GM18505 (cell line): ENCODE data around the gene FN3KRP.
A peak's percentile ranks its signal among the peaks of the same experiment; 100 is the strongest.

Experiments
- ATAC-seq: cut with Tn5 transposase; IDR thresholded peaks from one replicate; pipeline ENCODE4 v1.9.1; 2021; ENCODE audit not compliant: unreplicated experiment
- POLR2A ChIP-seq: IDR thresholded peaks from 4 replicates; pipeline ENCODE4 v1.6.1; 2011; ENCODE audit warnings: borderline replicate concordance; ENCODE audit not compliant: insufficient read depth, insufficient read length; ENCODE audit errors: extremely low read depth

Gene FN3KRP

GRCh38 chr17:82693168-82693867 lies 23.2 kb upstream of the FN3KRP start:
- ATAC-seq = no peak
- no peak for TF ChIP-seq POLR2A

- ATAC-seq = no peak
- no peak for TF ChIP-seq POLR2A
Measured at GRCh38 chr17:82694647-82695046, 21.9 kb upstream of the FN3KRP start.

GRCh38 chr17:82696259-82696658 lies 20.2 kb upstream of the FN3KRP start:
- ATAC-seq = no peak
- no peak for TF ChIP-seq POLR2A

GRCh38 chr17:82696916-82697807 lies 19.3 kb upstream of the FN3KRP start:
- TF ChIP-seq POLR2A = no peak
- ATAC-seq = no peak

GRCh38 chr17:82697808-82698064 lies 18.8 kb upstream of the FN3KRP start:
- ATAC-seq = no peak
- no peak for TF ChIP-seq POLR2A

- peak; percentile 27 for TF ChIP-seq POLR2A
- peak; percentile 89 for ATAC-seq
Measured at GRCh38 chr17:82698065-82698973, 18.2 kb upstream of the FN3KRP start, which contains the start of gene RAB40B. Gene RAB40B, minus strand, starts transcription at chr17:82698698. Its CDS starts 102 bp downstream, at chr17:82698596.

- ATAC-seq = peak; percentile 26
- no peak for TF ChIP-seq POLR2A
Measured at GRCh38 chr17:82698974-82699442, 17.5 kb upstream of the FN3KRP start.

- no peak for ATAC-seq
- no peak for TF ChIP-seq POLR2A
Measured at GRCh38 chr17:82699551-82699950, 17.0 kb upstream of the FN3KRP start.

- TF ChIP-seq POLR2A = no peak
- no peak for ATAC-seq
Measured at GRCh38 chr17:82702231-82702927, 14.1 kb upstream of the FN3KRP start.

GRCh38 chr17:82703036-82703745 lies 13.3 kb upstream of the FN3KRP start:
- TF ChIP-seq POLR2A = no peak
- ATAC-seq = no peak

GRCh38 chr17:82703935-82704865 lies 12.3 kb upstream of the FN3KRP start:
- TF ChIP-seq POLR2A = no peak
- ATAC-seq = no peak
